GM18873 (cell line): ENCODE results near the gene CARD14.
A peak's percentile ranks its signal among the peaks of the same experiment; 100 is the strongest.
"Not testable (repeated sequence)": the region's sequence is repeated elsewhere in the genome, so short reads cannot be mapped to it uniquely, and the experiment has no call there.

ENCODE experiments used
- ATAC-seq: cut with Tn5 transposase; IDR thresholded peaks from one replicate; pipeline ENCODE4 v1.9.1; 2021; ENCODE audit warnings: mild to moderate bottlenecking, moderate library complexity, moderate number of reproducible peaks; ENCODE audit not compliant: unreplicated experiment, low FRiP score

The CARD14 gene

GRCh38 chr17:80147035-80147822 is 22.6 kb upstream of the CARD14 start, which contains the start of gene EIF4A3:
Gene EIF4A3 (minus strand): TSS chr17:80147128. CDS start chr17:80146961, 167 bp downstream.
- ATAC-seq: peak; percentile 78

- ATAC-seq: no peak
These were observed 18.5 kb upstream of the CARD14 start for GRCh38 chr17:80151333-80151732.

- no peak for ATAC-seq
These were observed 17.6 kb upstream of the CARD14 start for GRCh38 chr17:80152081-80152702.

GRCh38 chr17:80153004-80153403 is 16.8 kb upstream of the CARD14 start:
- ATAC-seq: no peak

GRCh38 chr17:80154166-80154565 is 15.7 kb upstream of the CARD14 start:
- no peak for ATAC-seq

GRCh38 chr17:80155600-80155999 is 14.2 kb upstream of the CARD14 start:
- ATAC-seq: not testable (repeated sequence)

- ATAC-seq: no peak
These were observed 11.0 kb upstream of the CARD14 start for GRCh38 chr17:80158846-80159245.

GRCh38 chr17:80160536-80160935 is 9.3 kb upstream of the CARD14 start:
- ATAC-seq: no peak

GRCh38 chr17:80163336-80163735 is 6.5 kb upstream of the CARD14 start:
- ATAC-seq: no peak

GRCh38 chr17:80164185-80164584 is 5.6 kb upstream of the CARD14 start:
- ATAC-seq: no peak

GRCh38 chr17:80166446-80166845 is 3.4 kb upstream of the CARD14 start:
- ATAC-seq: no peak

- no peak for ATAC-seq
These were observed 1.5 kb upstream of the CARD14 start for GRCh38 chr17:80168371-80168770.

GRCh38 chr17:80169107-80169506 is 723 bp upstream of the CARD14 start:
- no peak for ATAC-seq

- no peak for ATAC-seq
These were observed 1.9 kb downstream of the CARD14 start for GRCh38 chr17:80171681-80172080.

- no peak for ATAC-seq
These were observed 3.3 kb downstream of the CARD14 start for GRCh38 chr17:80173126-80173525.

GRCh38 chr17:80173916-80174315 is 4.1 kb downstream of the CARD14 start:
- no peak for ATAC-seq

- no peak for ATAC-seq
These were observed 6.9 kb downstream of the CARD14 start for GRCh38 chr17:80176757-80177156.

GRCh38 chr17:80177986-80178595 is 8.3 kb downstream of the CARD14 start:
- no peak for ATAC-seq

- no peak for ATAC-seq
These were observed 10.4 kb downstream of the CARD14 start for GRCh38 chr17:80180192-80180591.

GRCh38 chr17:80181431-80181830 is 11.6 kb downstream of the CARD14 start:
- ATAC-seq: no peak

GRCh38 chr17:80182118-80182844 is 12.5 kb downstream of the CARD14 start:
- no peak for ATAC-seq
